Stimulated activated CD8-positive, alpha-beta memory T cell treated with anti-CD3 and anti-CD28 coated beads, Interleukin-2, amount 100 ng/mL, for 48 hours (primary cell): Measurements from ENCODE around the gene FUT1.
"Not testable (repeated sequence)": the region's sequence is repeated elsewhere in the genome, so short reads cannot be mapped to it uniquely, and the experiment has no call there.

Experiments used
- DNase-seq, 2 donors: peaks; one replicate each; pipeline ENCODE4 v3.0.0-alpha.2; 2020; ENCODE audit warnings: low read depth in 2 of 2

FUT1 gene

DNA sequence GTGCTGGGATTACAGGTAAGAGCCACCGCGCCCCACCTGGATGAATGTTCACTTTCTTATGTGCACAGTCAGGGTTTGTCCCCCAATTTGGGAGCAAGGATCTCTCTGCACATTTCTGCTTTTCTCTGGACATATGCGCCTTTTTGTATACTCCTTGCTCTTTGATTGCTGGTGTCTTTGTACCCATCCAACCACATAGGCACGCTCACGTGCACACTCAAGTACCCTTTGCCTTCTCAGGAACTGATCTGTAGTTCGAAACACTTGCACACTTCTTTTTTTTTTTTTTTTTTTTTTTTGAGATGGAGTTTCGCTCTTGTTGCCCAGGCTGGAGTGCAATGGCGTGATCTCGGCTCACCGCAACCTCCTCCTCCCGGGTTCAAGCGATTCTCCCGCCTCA, 34.3 kb downstream of the FUT1 start:
- not testable (repeated sequence) for DNase-seq

GRCh38 chr19:48716562-48717291, 35.7 kb downstream of the FUT1 start:
- no peak for DNase-seq

DNA sequence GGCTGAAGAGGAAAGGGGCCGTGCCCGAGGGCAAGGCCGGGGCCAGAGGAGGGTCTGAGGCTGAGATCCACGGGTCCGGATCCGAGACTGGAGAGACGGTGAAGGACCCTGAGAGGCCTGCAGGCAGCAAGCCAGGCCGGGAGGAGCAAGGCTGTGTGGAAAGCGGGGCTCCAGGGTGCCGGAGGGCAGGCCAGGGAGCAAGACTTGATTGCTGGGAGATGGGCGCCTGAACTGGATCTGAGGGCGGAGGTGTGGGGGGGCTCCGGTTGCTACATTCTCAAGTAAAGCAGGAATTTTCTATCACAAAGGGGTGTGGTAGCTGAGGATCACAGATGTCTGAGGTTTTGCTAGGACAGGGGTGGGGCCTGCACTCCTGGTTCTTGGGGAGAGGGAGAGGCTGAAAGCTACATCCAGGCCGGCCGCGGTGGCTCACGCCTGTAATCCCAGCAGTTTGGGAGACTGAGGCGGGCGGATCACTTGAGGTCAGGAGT, 36.7 kb downstream of the FUT1 start:
- no peak for DNase-seq

- DNase-seq, result no peak
Observed at GRCh38 chr19:48714759-48715675, 37.4 kb downstream of the FUT1 start.

- peak; percentile 96 to 97 for DNase-seq
Observed at GRCh38 chr19:48713864-48714755, 38.3 kb downstream of the FUT1 start.

GRCh38 chr19:48713041-48713863, 39.2 kb downstream of the FUT1 start:
- no peak for DNase-seq

DNA sequence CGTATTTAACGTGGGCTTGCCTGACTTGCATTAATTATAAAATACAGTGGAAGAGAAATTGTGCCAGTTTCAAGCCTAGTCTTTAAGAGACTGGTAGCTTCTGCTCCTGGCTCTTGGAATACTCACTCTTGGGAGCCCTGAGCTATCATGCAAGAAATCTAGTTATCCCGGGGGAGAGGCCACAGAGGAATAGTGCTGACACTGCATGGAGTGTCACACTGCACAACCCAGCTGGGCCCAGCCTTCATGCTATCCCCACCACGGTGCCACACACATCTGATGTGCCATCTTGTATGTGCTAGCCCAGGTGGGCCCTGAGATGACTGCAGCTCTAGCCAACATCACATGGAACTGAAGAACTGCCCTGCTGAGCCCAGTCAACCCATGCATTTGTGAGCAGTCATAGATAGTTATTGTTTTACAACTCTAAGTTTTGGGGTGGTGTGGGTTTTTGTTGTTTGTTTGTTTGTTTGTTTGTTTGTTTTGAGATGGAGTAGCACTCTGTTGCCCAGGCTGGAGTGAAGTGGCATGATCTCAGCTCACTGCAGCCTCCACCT, 41.3 kb downstream of the FUT1 start:
- DNase-seq, result no peak

DNA sequence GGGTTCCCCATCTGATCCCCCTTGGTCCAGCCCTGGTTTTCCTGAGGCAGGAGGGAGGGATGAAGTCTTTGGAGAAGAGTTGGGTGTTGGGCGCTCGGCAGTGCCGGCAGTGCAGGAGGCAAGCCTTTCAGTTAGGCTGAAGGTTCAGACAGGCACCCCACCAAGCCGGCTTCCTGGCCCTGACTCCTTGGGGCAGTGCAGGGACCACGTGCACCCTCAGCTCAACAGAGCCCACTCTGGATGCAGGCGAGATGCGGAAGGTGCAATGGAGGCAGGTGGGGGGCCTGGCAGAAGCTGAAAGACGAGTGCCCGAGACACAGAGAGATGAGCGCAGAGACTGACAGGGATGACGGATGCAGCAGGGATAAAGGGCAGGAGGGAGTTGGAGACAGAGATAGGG, 44.0 kb downstream of the FUT1 start:
- DNase-seq, result no peak

- no peak for DNase-seq
Observed at GRCh38 chr19:48705431-48705830, 47.0 kb downstream of the FUT1 start.

- DNase-seq, result no peak
Observed at GRCh38 chr19:48703316-48703715, 49.1 kb downstream of the FUT1 start.

DNA sequence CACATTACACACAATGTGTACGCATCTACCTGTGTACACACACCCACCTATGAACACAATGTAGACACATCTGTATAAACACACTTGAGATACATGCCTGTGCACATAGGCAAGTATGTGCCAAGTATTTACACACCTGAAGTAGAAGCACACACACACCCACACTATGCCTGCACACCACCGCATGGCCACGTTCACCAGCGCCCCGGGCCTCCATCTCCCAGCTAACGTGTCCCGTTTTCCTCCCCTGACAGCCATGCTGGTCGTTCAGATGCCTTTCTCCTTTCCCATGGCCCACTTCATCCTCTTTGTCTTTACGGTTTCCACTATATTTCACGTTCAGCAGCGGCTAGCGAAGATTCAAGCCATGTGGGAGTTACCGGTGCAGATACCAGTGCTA, 49.7 kb downstream of the FUT1 start:
- DNase-seq, result no peak

DNA sequence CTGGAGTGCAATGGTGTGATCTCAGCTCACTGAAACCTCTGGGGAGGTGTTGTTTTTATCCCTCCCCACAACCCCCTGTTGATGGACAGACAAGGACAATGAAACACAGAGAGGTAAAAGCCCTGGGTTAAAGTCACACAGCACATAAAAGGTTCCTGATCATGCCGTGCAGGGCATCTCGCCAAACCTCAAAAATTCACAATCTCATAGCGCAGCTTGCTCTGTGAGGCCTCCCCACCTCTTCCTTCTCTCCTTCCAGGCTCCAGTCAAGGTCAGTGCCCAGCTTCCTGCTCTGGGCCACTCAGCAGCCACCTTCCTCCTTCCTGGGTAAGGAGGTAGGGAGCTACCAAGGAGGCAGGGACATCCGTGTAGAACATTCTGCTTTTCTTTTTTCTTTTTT, 54.4 kb downstream of the FUT1 start:
- DNase-seq, result no peak
